Breast epithelium (tissue), 3 donors: ENCODE data around the gene SPCS2.
"Not testable (repeated sequence)": the region's sequence is repeated elsewhere in the genome, so short reads cannot be mapped to it uniquely, and the experiment has no call there.

Source experiments
- POLR2A ChIP-seq: fragments of 450-650 bp; IDR thresholded peaks from one replicate; pipeline ENCODE4 v1.6.1; 2016; ENCODE audit warnings: antibody characterized with exemption, mild to moderate bottlenecking, moderate library complexity
- TF ChIP-seq, protein P1 (sequence below), 3 donors: fragments of 450-650 bp; IDR thresholded peaks; one replicate each; pipeline ENCODE4 v1.5.1; 2016 to 2017; ENCODE audit warnings: antibody characterized with exemption in 3 of 3, mild to moderate bottlenecking in 3 of 3, moderate library complexity in 3 of 3

DNA sequence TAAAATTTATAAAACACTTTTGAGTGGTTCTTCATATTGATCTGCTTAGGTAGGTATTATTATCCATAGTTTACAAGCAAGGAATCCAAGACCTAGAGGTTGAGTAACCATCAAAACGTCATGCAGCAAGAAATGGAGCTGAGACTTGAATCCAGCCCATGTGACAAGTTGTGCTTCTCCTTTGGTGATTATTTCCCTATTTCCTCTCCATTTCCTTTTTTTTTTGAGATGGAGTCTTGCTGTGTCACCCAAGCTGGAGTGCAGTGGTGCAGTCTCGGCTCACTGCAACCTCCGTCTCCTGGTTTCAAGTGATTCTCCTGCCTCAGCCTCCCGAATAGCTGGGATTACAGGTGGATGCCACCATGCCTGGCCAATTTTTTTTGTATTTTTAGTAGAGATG is 41.1 kb downstream of the SPCS2 start:
- not testable (repeated sequence) for TF ChIP-seq POLR2A
- TF ChIP-seq, protein P1, sequence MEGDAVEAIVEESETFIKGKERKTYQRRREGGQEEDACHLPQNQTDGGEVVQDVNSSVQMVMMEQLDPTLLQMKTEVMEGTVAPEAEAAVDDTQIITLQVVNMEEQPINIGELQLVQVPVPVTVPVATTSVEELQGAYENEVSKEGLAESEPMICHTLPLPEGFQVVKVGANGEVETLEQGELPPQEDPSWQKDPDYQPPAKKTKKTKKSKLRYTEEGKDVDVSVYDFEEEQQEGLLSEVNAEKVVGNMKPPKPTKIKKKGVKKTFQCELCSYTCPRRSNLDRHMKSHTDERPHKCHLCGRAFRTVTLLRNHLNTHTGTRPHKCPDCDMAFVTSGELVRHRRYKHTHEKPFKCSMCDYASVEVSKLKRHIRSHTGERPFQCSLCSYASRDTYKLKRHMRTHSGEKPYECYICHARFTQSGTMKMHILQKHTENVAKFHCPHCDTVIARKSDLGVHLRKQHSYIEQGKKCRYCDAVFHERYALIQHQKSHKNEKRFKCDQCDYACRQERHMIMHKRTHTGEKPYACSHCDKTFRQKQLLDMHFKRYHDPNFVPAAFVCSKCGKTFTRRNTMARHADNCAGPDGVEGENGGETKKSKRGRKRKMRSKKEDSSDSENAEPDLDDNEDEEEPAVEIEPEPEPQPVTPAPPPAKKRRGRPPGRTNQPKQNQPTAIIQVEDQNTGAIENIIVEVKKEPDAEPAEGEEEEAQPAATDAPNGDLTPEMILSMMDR (IDR thresholded peaks at IDR 0.05) = not testable (repeated sequence)
